K562 (cell line): ENCODE data around the gene HOXB8. TPM values are rescaled to one million over a fixed set of nuclear protein-coding genes. Genes with fewer than 3 reads are reported as not detected.

Experiments used
- ARID1B ChIP-seq: fragments of 450-650 bp; IDR thresholded peaks from 2 replicates; pipeline ENCODE4 v1.6.1; 2016; ENCODE audit warnings: antibody characterized with exemption, mild to moderate bottlenecking, inconsistent platforms
- EGR1 ChIP-seq: fragments of 450-650 bp; conservative IDR thresholded peaks from 2 replicates; pipeline ENCODE4 v1.6.1; 2017; ENCODE audit warnings: mild to moderate bottlenecking
- GATAD2A ChIP-seq: fragments of 450-650 bp; IDR thresholded peaks from 2 replicates; pipeline ENCODE4 v1.6.1; 2017
- GTF2F1 ChIP-seq: IDR thresholded peaks from 2 replicates; pipeline ENCODE4 v1.6.1; 2011; ENCODE audit warnings: low read depth, low read length, improper control_type of control experiment
- MCM5 ChIP-seq: fragments of 450-650 bp; IDR thresholded peaks from 2 replicates; pipeline ENCODE4 v1.6.1; 2016; ENCODE audit warnings: low read depth
- POLR2AphosphoS2 ChIP-seq: IDR thresholded peaks from 2 replicates; pipeline ENCODE4 v1.6.1; 2012; ENCODE audit warnings: low read length, improper control_type of control experiment
- RFX1 ChIP-seq: fragments of 450-650 bp; IDR thresholded peaks from 2 replicates; pipeline ENCODE4 v1.6.1; 2016; ENCODE audit warnings: mild to moderate bottlenecking, moderate library complexity
- RHOXF2B ChIP-seq: fragments of 250-450 bp; sonication (Bioruptor Pico); conservative IDR thresholded peaks from 2 replicates; pipeline ENCODE4 v1.5.1; 2021
- SMC3 ChIP-seq: conservative IDR thresholded peaks from 2 replicates; pipeline ENCODE4 v1.6.1; 2011; ENCODE audit warnings: low read depth, low read length, improper control_type of control experiment; ENCODE audit not compliant: insufficient read depth
- ZC3H4 ChIP-seq: sonication (generic); formaldehyde crosslinking; IDR thresholded peaks from 2 replicates; pipeline ENCODE4 v1.9.0; 2021; ENCODE audit warnings: missing genetic modification reagents, borderline replicate concordance
- ZNF3 ChIP-seq: fragments of 250-450 bp; sonication (Bioruptor Pico); IDR thresholded peaks from 2 replicates; pipeline ENCODE4 v1.5.0; 2021; ENCODE audit warnings: mild to moderate bottlenecking, moderate library complexity
- ZNF324 ChIP-seq: fragments of 250-450 bp; sonication (Bioruptor Pico); IDR thresholded peaks from 2 replicates; pipeline ENCODE4 v1.4.0; 2020; ENCODE audit warnings: mild to moderate bottlenecking
- polyA plus RNA-seq, 8 experiments: library from polyadenylated mRNA; depleted of rRNA in 4 of 8; stranded (reverse) in 5 of 8; unstranded in 3 of 8; fragments of >200 nt; fragmentation: Nextera tagmentation in 2 of 8; fragmentation: Illumina TruSeq in 1 of 8; extraction: Ambion mirVana in 2 of 8; extraction: Trizol in 1 of 8; gene quantifications; 2 replicates each; pipeline versions ENCODE4 v1.2.1 to v1.2.3, GENCODE V29; 2011 to 2014; ENCODE audit warnings: inconsistent platforms in 1 of 8, missing spikeins in 1 of 8
- total RNA-seq, 7 experiments: library from RNA; depleted of rRNA in 6 of 7; stranded (reverse); fragments of >200 nt in 6 of 7; fragmentation: Illumina TruSeq in 2 of 7; extraction: Trizol in 2 of 7; gene quantifications; 2 replicates each; pipeline versions ENCODE4 v1.2.1 to v1.2.3, GENCODE V29; 2011 to 2021; ENCODE audit warnings: low replicate concordance in 1 of 7
- TF ChIP-seq, protein P1 (sequence below), 2 experiments: IDR thresholded peaks; 2 replicates each; pipeline ENCODE4 v1.6.1; 2011; ENCODE audit warnings: borderline replicate concordance in 1 of 2, control low read depth in 1 of 2, low read depth in 1 of 2, low read length in 1 of 2, mild to moderate bottlenecking in 1 of 2, mixed read lengths in 1 of 2, moderate library complexity in 1 of 2; ENCODE audit not compliant: insufficient read depth in 1 of 2, insufficient read length in 1 of 2, poor library complexity in 1 of 2, severe bottlenecking in 1 of 2; ENCODE audit errors: extremely low read depth in 1 of 2
- TF ChIP-seq, protein P2 (sequence below): fragments of 450-650 bp; IDR thresholded peaks from 2 replicates; pipeline ENCODE4 v1.6.1; 2018; ENCODE audit not compliant: partially characterized antibody
- TF ChIP-seq, protein P3 (sequence below), 2 experiments: fragments of 450-650 bp in 1 of 2; sonication (generic) in 1 of 2; formaldehyde crosslinking; conservative IDR thresholded peaks; 2 replicates each; pipeline versions ENCODE4 v1.4.0 to v1.8.1; 2020 to 2022; ENCODE audit warnings: mild to moderate bottlenecking in 1 of 2, missing genetic modification reagents in 1 of 2
- TF ChIP-seq, protein P4 (sequence below), 2 experiments: fragments of 450-650 bp; conservative IDR thresholded peaks; 2 replicates each; pipeline ENCODE4 v1.6.1; 2017; ENCODE audit warnings: mild to moderate bottlenecking in 2 of 2, moderate library complexity in 2 of 2
- TF ChIP-seq, protein P5 (sequence below), 2 experiments: fragments of 450-650 bp; IDR thresholded peaks; 2 replicates each; pipeline ENCODE4 v1.6.1; 2016
- TF ChIP-seq, protein P6 (sequence below): fragments of 450-650 bp; IDR thresholded peaks from 2 replicates; pipeline ENCODE4 v1.6.1; 2016; ENCODE audit warnings: low read depth, mild to moderate bottlenecking, moderate library complexity

HOXB8 gene
- total and polyA plus RNA-seq, 9 of the 15 experiments (the other 6 are each of a cell fraction or from before 2014, with no cell fraction given) = 0.52 to 23.8 (median 3.6) TPM

DNA sequence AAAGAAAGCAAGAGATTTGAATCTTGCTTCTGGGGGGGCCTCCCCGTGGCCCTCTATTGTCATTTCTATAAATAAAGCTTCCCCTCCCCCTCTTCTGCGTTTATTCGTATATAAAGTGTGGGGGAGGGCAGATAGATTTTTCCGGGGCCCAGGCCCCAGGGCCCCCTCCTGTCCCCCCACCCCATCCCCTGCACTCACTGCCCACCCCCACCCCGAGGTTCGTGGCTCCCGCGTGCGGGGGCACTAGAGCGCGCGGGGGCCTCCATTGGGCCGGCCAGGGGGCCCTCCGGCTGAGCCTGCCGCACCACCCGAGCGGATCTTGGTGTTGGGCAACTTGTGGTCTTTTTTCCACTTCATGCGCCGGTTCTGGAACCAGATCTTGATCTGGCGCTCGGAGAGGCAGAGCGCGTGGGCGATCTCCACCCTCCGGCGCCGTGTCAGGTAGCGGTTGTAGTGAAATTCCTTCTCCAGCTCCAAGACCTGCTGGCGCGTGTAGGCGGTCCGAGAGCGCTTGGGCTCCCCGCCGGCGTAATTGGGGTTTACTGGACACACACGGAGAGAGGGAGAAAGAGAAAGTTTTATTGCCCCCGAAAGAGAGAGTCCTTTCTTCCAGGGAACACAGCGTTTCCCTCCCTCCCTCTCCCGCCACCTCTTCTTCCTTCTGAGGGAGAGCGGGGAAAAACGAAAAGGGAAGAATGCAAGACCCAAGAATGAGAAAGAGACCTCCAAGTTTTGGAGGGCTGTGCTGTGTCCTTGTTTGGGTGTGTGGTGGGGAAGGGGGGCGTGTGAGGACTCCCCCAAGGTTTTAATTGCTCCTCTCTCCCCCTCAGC, 38.4 kb downstream of the HOXB8 start (continued):
- TF ChIP-seq, protein P1, sequence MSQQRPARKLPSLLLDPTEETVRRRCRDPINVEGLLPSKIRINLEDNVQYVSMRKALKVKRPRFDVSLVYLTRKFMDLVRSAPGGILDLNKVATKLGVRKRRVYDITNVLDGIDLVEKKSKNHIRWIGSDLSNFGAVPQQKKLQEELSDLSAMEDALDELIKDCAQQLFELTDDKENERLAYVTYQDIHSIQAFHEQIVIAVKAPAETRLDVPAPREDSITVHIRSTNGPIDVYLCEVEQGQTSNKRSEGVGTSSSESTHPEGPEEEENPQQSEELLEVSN (IDR thresholded peaks at IDR 0.05; ENCODE audit: borderline replicate concordance in 1 of 2, extremely low read depth in 1 of 2, insufficient read depth in 1 of 2, insufficient read length in 1 of 2, low read depth in 1 of 2, low read length in 1 of 2, poor library complexity in 1 of 2, severe bottlenecking in 1 of 2) = no peak
- no peak for TF ChIP-seq GATAD2A
- no peak for TF ChIP-seq SMC3
- no peak for TF ChIP-seq MCM5
- TF ChIP-seq, protein P2, sequence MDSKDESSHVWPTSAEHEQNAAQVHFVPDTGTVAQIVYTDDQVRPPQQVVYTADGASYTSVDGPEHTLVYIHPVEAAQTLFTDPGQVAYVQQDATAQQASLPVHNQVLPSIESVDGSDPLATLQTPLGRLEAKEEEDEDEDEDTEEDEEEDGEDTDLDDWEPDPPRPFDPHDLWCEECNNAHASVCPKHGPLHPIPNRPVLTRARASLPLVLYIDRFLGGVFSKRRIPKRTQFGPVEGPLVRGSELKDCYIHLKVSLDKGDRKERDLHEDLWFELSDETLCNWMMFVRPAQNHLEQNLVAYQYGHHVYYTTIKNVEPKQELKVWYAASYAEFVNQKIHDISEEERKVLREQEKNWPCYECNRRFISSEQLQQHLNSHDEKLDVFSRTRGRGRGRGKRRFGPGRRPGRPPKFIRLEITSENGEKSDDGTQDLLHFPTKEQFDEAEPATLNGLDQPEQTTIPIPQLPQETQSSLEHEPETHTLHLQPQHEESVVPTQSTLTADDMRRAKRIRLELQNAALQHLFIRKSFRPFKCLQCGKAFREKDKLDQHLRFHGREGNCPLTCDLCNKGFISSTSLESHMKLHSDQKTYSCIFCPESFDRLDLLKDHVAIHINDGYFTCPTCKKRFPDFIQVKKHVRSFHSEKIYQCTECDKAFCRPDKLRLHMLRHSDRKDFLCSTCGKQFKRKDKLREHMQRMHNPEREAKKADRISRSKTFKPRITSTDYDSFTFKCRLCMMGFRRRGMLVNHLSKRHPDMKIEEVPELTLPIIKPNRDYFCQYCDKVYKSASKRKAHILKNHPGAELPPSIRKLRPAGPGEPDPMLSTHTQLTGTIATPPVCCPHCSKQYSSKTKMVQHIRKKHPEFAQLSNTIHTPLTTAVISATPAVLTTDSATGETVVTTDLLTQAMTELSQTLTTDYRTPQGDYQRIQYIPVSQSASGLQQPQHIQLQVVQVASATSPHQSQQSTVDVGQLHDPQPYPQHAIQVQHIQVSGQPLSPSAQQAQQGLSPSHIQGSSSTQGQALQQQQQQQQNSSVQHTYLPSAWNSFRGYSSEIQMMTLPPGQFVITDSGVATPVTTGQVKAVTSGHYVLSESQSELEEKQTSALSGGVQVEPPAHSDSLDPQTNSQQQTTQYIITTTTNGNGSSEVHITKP = no peak
- no peak for TF ChIP-seq ZNF324
- 0 out of 2 replicates have a peak, but pooled peaks have one; percentile 6 for TF ChIP-seq ARID1B
- TF ChIP-seq, protein P3, sequence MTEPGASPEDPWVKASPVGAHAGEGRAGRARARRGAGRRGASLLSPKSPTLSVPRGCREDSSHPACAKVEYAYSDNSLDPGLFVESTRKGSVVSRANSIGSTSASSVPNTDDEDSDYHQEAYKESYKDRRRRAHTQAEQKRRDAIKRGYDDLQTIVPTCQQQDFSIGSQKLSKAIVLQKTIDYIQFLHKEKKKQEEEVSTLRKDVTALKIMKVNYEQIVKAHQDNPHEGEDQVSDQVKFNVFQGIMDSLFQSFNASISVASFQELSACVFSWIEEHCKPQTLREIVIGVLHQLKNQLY (CRISPR knock-in tag; conservative IDR thresholded peaks at IDR 0.05) = no peak
- no peak for TF ChIP-seq RFX1
- TF ChIP-seq ZC3H4 (CRISPR knock-in tag) = 0 out of 2 replicates have a peak, but pooled peaks have one; percentile 42
- TF ChIP-seq, protein P4, sequence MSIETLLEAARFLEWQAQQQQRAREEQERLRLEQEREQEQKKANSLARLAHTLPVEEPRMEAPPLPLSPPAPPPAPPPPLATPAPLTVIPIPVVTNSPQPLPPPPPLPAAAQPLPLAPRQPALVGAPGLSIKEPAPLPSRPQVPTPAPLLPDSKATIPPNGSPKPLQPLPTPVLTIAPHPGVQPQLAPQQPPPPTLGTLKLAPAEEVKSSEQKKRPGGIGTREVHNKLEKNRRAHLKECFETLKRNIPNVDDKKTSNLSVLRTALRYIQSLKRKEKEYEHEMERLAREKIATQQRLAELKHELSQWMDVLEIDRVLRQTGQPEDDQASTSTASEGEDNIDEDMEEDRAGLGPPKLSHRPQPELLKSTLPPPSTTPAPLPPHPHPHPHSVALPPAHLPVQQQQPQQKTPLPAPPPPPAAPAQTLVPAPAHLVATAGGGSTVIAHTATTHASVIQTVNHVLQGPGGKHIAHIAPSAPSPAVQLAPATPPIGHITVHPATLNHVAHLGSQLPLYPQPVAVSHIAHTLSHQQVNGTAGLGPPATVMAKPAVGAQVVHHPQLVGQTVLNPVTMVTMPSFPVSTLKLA (conservative IDR thresholded peaks at IDR 0.05) = peak in 1 of 2 experiments; percentile 66; a peak in 3 of 4 replicates
- TF ChIP-seq, protein P5, sequence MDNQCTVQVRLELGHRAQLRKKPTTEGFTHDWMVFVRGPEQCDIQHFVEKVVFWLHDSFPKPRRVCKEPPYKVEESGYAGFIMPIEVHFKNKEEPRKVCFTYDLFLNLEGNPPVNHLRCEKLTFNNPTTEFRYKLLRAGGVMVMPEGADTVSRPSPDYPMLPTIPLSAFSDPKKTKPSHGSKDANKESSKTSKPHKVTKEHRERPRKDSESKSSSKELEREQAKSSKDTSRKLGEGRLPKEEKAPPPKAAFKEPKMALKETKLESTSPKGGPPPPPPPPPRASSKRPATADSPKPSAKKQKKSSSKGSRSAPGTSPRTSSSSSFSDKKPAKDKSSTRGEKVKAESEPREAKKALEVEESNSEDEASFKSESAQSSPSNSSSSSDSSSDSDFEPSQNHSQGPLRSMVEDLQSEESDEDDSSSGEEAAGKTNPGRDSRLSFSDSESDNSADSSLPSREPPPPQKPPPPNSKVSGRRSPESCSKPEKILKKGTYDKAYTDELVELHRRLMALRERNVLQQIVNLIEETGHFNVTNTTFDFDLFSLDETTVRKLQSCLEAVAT (IDR thresholded peaks at IDR 0.05) = peak; percentile 39 to 73; a peak in 2 of 4 replicates
- TF ChIP-seq, protein P6, sequence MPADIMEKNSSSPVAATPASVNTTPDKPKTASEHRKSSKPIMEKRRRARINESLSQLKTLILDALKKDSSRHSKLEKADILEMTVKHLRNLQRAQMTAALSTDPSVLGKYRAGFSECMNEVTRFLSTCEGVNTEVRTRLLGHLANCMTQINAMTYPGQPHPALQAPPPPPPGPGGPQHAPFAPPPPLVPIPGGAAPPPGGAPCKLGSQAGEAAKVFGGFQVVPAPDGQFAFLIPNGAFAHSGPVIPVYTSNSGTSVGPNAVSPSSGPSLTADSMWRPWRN = no peak
- no peak for TF ChIP-seq RHOXF2B
- no peak for TF ChIP-seq ZNF3
- no peak for TF ChIP-seq GTF2F1
- TF ChIP-seq EGR1 = peak; percentile 95
- no peak for TF ChIP-seq POLR2AphosphoS2
